ENCODE measurements around the gene C2orf15. TPM values are rescaled to one million over a fixed set of nuclear protein-coding genes. Genes with fewer than 3 reads are reported as not detected.

C2orf15 gene
- total and polyA plus RNA-seq, 2 of the 8 experiments (the other 6 are each of a cell fraction or from before 2014, with no cell fraction given), result 3.6 to 6.5 TPM

DNA sequence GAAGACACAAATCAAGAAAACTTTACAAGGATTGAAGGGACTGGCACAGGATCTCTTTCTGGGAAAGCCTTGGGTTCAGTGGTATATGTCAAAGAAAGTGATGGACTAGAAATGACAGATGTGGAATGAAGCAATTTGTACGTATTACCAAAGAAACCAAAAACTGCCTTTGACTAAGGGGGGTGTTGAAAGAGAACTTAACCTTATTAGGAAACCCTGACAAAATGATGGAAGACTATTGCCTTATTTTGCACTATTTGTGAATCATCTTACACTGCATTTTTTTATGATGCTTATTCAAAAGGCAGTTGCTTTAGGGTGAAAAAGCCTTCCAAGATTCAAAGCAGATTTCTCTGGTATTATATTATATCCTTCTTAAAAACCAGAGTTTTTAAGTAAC, 9.2 kb downstream of the C2orf15 start:
- H3K4ac ChIP-seq (replicated peaks; ENCODE audit: insufficient read length, low read depth, low read length), result no peak overlapping the region
- H2BK20ac ChIP-seq (ENCODE audit: low read length), result no peak overlapping the region
- no peak overlapping the region for H3K23ac ChIP-seq (ENCODE audit: insufficient read length)
- H2BK120ac ChIP-seq (replicated peaks; ENCODE audit: low read depth, low read length), result no peak overlapping the region
- CTCF ChIA-PET (ENCODE audit: partially characterized antibody), result no interaction called here
- H3K79me2 ChIP-seq (ENCODE audit: control insufficient read depth in 1 of 2, insufficient read depth in 2 of 2, low read length in 2 of 2), result peaks cover 0 to 3% of the 10 kb centered on the region in 2 experiments; a peak in 2 of 4 replicates
- no peaks in the 10 kb centered on the region for H4K20me1 ChIP-seq (replicated peaks in 1 of 2; ENCODE audit: control insufficient read depth in 1 of 2, insufficient read depth in 2 of 2, low read length in 2 of 2)
- peaks cover 0 to 6% (median 2%) of the 10 kb centered on the region in 4 experiments; a peak in 2 of 7 replicates for H3K4me1 ChIP-seq (replicated peaks in 1 of 4; ENCODE audit: control insufficient read depth in 3 of 4, insufficient read depth in 4 of 4, low read length in 3 of 4)
- H3K56ac ChIP-seq (replicated peaks; ENCODE audit: insufficient read length, low read depth, low read length), result no peak overlapping the region
- no peak overlapping the region for H3K4me3 ChIP-seq (ENCODE audit: extremely low read depth in 1 of 4, insufficient read depth in 2 of 4, low read depth in 3 of 4, low read length in 4 of 4)
- H4K5ac ChIP-seq (ENCODE audit: insufficient read length, low read depth, low read length), result no peak overlapping the region
- no peak overlapping the region for H4K91ac ChIP-seq (replicated peaks; ENCODE audit: insufficient read length, low read length)
- no peak overlapping the region for H2AK5ac ChIP-seq (ENCODE audit: low read depth, low read length)
- no peak overlapping the region for H2BK5ac ChIP-seq (ENCODE audit: low read depth, low read length)
- peaks cover 0 to 3% (median 0%) of the 10 kb centered on the region in 4 experiments; a peak in 1 of 8 replicates for H3K36me3 ChIP-seq (ENCODE audit: control insufficient read depth in 2 of 4, insufficient read depth in 4 of 4, low read length in 3 of 4)
- no peak overlapping the region for H4K8ac ChIP-seq (ENCODE audit: extremely low read depth, insufficient read depth, low read length)
- H3K18ac ChIP-seq (ENCODE audit: extremely low read depth, low read length), result no peak overlapping the region
- no peak for TF ChIP-seq TCF12 (IDR thresholded peaks at IDR 0.05; ENCODE audit: low read depth, low read length)
- no peak for TF ChIP-seq GTF2F1 (IDR thresholded peaks at IDR 0.05; ENCODE audit: borderline replicate concordance, low read depth, low read length)
- TF ChIP-seq CEBPB (IDR thresholded peaks at IDR 0.05; ENCODE audit: low read depth, low read length), result no peak
- TF ChIP-seq BACH1 (IDR thresholded peaks at IDR 0.05; ENCODE audit: low read length), result no peak
- no peak for TF ChIP-seq RXRA (IDR thresholded peaks at IDR 0.05; ENCODE audit: insufficient read depth, low read depth, low read length)
- TF ChIP-seq EZH2 (IDR thresholded peaks at IDR 0.05; ENCODE audit: low read depth, low read length, severe bottlenecking), result no peak
- TF ChIP-seq JUND (IDR thresholded peaks at IDR 0.05; ENCODE audit: low read length), result no peak
- TF ChIP-seq RBBP5 (IDR thresholded peaks at IDR 0.05; ENCODE audit: borderline replicate concordance, low read depth, low read length), result no peak
- no peak for TF ChIP-seq SIX5 (IDR thresholded peaks at IDR 0.05; ENCODE audit: low read depth, low read length)
- TF ChIP-seq TBP (IDR thresholded peaks at IDR 0.05; ENCODE audit: low read depth, low read length), result no peak
- no peak for TF ChIP-seq SP4 (IDR thresholded peaks at IDR 0.05; ENCODE audit: low read length)
- H3K27ac ChIP-seq (ENCODE audit: low read depth, low read length), result no peak overlapping the region
- H2BK15ac ChIP-seq (ENCODE audit: low read length), result no peak overlapping the region
- no peaks in the 10 kb centered on the region for H3K27me3 ChIP-seq (replicated peaks in 1 of 4; ENCODE audit: control insufficient read depth in 3 of 4, extremely low read depth in 1 of 4, insufficient read depth in 3 of 4, low read length in 3 of 4)
- no peak overlapping the region for H2AFZ ChIP-seq (ENCODE audit: low read length)
- POLR2A ChIA-PET (ENCODE audit: partially characterized antibody), result interaction anchor here (1.2 to 7.7 kb wide), 2 partner anchors 8 to 29 kb away, joined by 3 to 45 read pairs; partner anchors contain the start of gene C2orf15
- H2BK12ac ChIP-seq (ENCODE audit: low read depth, low read length), result no peak overlapping the region
- FAIRE-seq (no peak), DNase-seq (ENCODE audit: low read depth in 1 of 2, low spot score in 2 of 2) (no peak)
- no peak overlapping the region for H3K4me2 ChIP-seq (ENCODE audit: insufficient read depth in 1 of 2, low read depth in 2 of 2, low read length in 2 of 2)
- H3K14ac ChIP-seq (ENCODE audit: insufficient read length), result no peak overlapping the region
- WGBS, 2 experiments (ENCODE audit: extremely low coverage in 1 of 2, insufficient coverage in 1 of 2, insufficient read length in 1 of 2, insufficient replicate concordance in 2 of 2, low coverage in 1 of 2, low lambda C conversion rate in 2 of 2, missing lambda C conversion rate in 1 of 2), result 94% methylated on average over 1 of the region's 1 CpG; no CpG with 5 or more reads in 1 of the 2 experiments
- H3K9me3 ChIP-seq (ENCODE audit: insufficient read depth in 2 of 2, low read depth in 1 of 2, low read length in 1 of 2), result no peaks in the 10 kb centered on the region
- H3K23me2 ChIP-seq (ENCODE audit: low read depth, low read length), result peaks cover 11% of the 10 kb centered on the region
- no peaks in the 10 kb centered on the region for H3K79me1 ChIP-seq (ENCODE audit: low read depth, low read length)
- H3K9ac ChIP-seq (replicated peaks in 1 of 4; ENCODE audit: extremely low read depth in 1 of 4, low read depth in 3 of 4, low read length in 3 of 4), result no peak overlapping the region

Measured in H1 (cell line).